Breast epithelium (tissue), 4 donors: Measurements from ENCODE around the gene TSSC4. TPM values are rescaled to one million over a fixed set of nuclear protein-coding genes. Genes with fewer than 3 reads are reported as not detected.

ENCODE experiments used
- DNase-seq, 2 donors: peaks; one replicate each; pipeline ENCODE4 v3.0.0-alpha.2; 2019; ENCODE audit warnings: low spot score in 2 of 2
- H3K27ac ChIP-seq, 2 donors: fragments of 200-600 bp; sonication (generic) in 1 of 2; one replicate each; pipeline ENCODE4 v1.5.1; 2016 to 2019; ENCODE audit warnings: mild to moderate bottlenecking in 1 of 2
- H3K27me3 ChIP-seq, 2 donors: fragments of 200-600 bp; sonication (generic) in 1 of 2; one replicate each; pipeline versions ENCODE4 v1.5.1 to v1.6.0; 2017 to 2019; ENCODE audit warnings: control low read depth in 1 of 2, mild to moderate bottlenecking in 1 of 2
- H3K36me3 ChIP-seq: fragments of 200-600 bp; one replicate; pipeline ENCODE4 v1.5.1; 2019
- H3K4me1 ChIP-seq, 2 donors: fragments of 200-600 bp; sonication (generic); one replicate each; pipeline ENCODE4 v1.5.1; 2016 to 2019; ENCODE audit warnings: control low read depth in 1 of 2
- H3K4me3 ChIP-seq, 3 donors: fragments of 200-600 bp; sonication (generic); 1 replicate in 2 of 3; 2 replicates in 1 of 3; pipeline ENCODE4 v1.5.1; 2016 to 2019; ENCODE audit warnings: mild to moderate bottlenecking in 3 of 3, moderate library complexity in 2 of 3
- H3K9me3 ChIP-seq, 2 donors: fragments of 200-600 bp; sonication (generic) in 1 of 2; one replicate each; pipeline ENCODE4 v1.5.1; 2016 to 2019; ENCODE audit warnings: control low read depth in 1 of 2
- CTCF ChIP-seq, 3 donors: fragments of 450-650 bp; IDR thresholded peaks; one replicate each; pipeline ENCODE4 v1.5.1; 2016 to 2017; ENCODE audit warnings: antibody characterized with exemption in 3 of 3, mild to moderate bottlenecking in 3 of 3, moderate library complexity in 3 of 3
- POLR2A ChIP-seq: fragments of 450-650 bp; IDR thresholded peaks from one replicate; pipeline ENCODE4 v1.6.1; 2016; ENCODE audit warnings: antibody characterized with exemption, mild to moderate bottlenecking, moderate library complexity
- POLR2AphosphoS5 ChIP-seq, 3 donors: sonication (generic); formaldehyde crosslinking; IDR thresholded peaks; one replicate each; pipeline ENCODE4 v1.6.1; 2017; ENCODE audit warnings: antibody characterized with exemption in 3 of 3
- intact Hi-C: fragments of 100-400 bp; cut with DNase I; formaldehyde crosslinking; loops from one replicate; pipeline ENCODE4 v1.15.1; 2023; ENCODE audit warnings: low total_unique reads
- total RNA-seq, 3 donors: library from RNA; depleted of rRNA; stranded (reverse); fragments of >200 nt; gene quantifications; one replicate each; pipeline ENCODE4 v1.1.0, GENCODE V29; 2016

Gene TSSC4
- total RNA-seq, 3 donors from 2014 or later: 36.8 to 44.9 (median 37.2) TPM

- no peak for DNase-seq
- Histone ChIP-seq H3K27ac (peak overlapping the region; percentile 97 to 99), H3K4me3 (peak overlapping the region; percentile 85 to 100 (median 100)), H3K9me3 (no peaks in the 10 kb centered on the region), H3K36me3 (peaks cover 10% of the 10 kb centered on the region), H3K27me3 (no peaks in the 10 kb centered on the region), H3K4me1 (peaks cover 7 to 10% of the 10 kb centered on the region in 2 donors)
- intact Hi-C loops: no loop called here
- TF ChIP-seq POLR2AphosphoS5 (IDR thresholded peaks at IDR 0.05) (no peak), POLR2A (no peak), CTCF (IDR thresholded peaks at IDR 0.05) (no peak)
These were observed 972 bp upstream of the TSSC4 start for GRCh38 chr11:2399488-2400068.

DNA sequence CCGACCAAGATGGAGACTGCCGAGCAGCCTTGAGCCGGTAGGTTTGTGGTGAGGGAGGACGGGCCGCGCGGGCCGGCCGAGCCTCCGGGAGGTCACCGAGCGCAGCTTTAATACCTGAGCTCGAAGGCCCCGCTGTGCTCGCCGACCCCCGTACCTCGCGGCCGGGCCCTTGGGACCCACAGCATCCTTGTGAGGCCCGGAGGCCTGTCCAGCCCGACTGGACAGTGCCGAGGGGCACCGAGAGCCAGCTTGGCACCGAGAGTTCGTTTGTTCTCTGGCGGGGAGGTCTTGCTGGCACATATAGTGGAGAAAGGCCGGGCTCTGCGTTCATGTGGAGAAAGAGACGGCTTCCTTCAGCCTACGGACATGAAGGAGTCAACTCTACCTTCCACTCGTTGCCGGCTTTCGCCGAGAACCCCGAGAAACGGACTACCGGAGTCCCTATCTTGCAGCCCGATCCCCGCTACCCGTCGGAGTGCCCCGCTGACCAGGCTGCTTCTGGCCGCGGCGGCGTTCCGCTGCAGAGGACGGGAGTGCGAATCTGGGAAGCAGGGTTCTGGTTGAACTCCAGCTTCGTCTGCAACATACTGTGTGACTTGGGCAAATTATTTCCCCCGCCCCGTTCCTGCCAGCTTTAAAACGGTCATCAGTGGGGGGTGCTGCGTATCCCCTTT lies 349 bp downstream of the TSSC4 start:
- no peaks in the 10 kb centered on the region for H3K9me3 ChIP-seq
- peak overlapping the region; percentile 88 to 99 for H3K27ac ChIP-seq
- no peak for DNase-seq
- peaks cover 10% of the 10 kb centered on the region for H3K36me3 ChIP-seq
- intact Hi-C loops: no loop called here
- H3K4me1 ChIP-seq: peaks cover 7 to 10% of the 10 kb centered on the region in 2 donors
- peak overlapping the region; percentile 85 to 100 (median 100) for H3K4me3 ChIP-seq
- H3K27me3 ChIP-seq: no peaks in the 10 kb centered on the region
- no peak for TF ChIP-seq POLR2A

DNA sequence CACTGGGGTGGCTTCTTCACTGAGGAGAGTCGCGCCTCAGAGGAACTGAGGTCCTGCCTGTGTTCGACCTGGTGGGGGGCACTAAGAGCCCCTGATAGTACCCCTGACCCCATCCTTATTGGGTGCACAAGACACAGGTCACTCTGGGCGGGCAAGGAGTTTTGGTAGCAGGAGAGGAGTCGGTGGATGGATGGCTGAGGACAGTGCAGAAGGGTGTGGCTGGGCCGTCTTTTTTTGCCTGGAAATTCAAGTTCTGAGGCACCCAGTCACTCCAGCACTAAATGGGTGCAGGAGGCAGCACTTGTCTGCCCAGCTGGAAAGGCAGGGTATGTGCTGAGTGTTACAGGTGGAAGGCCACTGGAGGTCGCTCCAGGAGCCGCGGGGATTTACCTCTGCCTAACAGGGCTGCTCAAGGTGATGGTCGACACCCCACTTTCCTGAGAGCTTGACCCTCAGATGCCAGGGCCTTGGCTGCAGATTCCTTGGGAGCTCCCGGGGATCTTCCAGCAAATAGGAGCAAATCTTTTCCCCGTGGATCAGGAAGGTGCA lies 960 bp downstream of the TSSC4 start:
- intact Hi-C loops: no loop called here
- Histone ChIP-seq H3K27ac (peak overlapping the region; percentile 88 to 99), H3K9me3 (no peaks in the 10 kb centered on the region), H3K4me3 (peak overlapping the region; percentile 85 to 100 (median 100)), H3K27me3 (no peaks in the 10 kb centered on the region), H3K4me1 (peaks cover 7 to 10% of the 10 kb centered on the region in 2 donors), H3K36me3 (peaks cover 10% of the 10 kb centered on the region)
- no peak for DNase-seq
- TF ChIP-seq POLR2A: no peak

- Histone ChIP-seq H3K27ac (no peak overlapping the region), H3K4me3 (peak overlapping the region in 1 of 3 donors; percentile 85), H3K27me3 (no peaks in the 10 kb centered on the region), H3K9me3 (no peaks in the 10 kb centered on the region), H3K36me3 (peaks cover 5% of the 10 kb centered on the region), H3K4me1 (peaks cover 7 to 10% of the 10 kb centered on the region in 2 donors)
- DNase-seq: no peak
- no peak for TF ChIP-seq CTCF (IDR thresholded peaks at IDR 0.05)
- no peak for TF ChIP-seq POLR2A
- TF ChIP-seq POLR2AphosphoS5 (IDR thresholded peaks at IDR 0.05): no peak
- intact Hi-C loops: no loop called here
These were observed 1.6 kb downstream of the TSSC4 start for GRCh38 chr11:2402106-2402505.

DNA sequence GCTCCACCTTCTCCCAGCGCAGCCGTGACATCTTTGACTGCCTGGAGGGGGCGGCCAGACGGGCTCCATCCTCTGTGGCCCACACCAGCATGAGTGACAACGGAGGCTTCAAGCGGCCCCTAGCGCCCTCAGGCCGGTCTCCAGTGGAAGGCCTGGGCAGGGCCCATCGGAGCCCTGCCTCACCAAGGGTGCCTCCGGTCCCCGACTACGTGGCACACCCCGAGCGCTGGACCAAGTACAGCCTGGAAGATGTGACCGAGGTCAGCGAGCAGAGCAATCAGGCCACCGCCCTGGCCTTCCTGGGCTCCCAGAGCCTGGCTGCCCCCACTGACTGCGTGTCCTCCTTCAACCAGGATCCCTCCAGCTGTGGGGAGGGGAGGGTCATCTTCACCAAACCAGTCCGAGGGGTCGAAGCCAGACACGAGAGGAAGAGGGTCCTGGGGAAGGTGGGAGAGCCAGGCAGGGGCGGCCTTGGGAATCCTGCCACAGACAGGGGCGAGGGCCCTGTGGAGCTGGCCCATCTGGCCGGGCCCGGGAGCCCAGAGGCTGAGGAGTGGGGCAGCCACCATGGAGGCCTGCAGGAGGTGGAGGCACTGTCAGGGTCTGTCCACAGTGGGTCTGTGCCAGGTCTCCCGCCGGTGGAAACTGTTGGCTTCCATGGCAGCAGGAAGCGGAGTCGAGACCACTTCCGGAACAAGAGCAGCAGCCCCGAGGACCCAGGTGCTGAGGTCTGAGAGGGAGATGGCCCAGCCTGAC lies 2.5 kb downstream of the TSSC4 start:
- TF ChIP-seq POLR2AphosphoS5 (IDR thresholded peaks at IDR 0.05) (no peak), POLR2A (no peak), CTCF (IDR thresholded peaks at IDR 0.05) (no peak)
- intact Hi-C loops: no loop called here
- no peak overlapping the region for H3K4me3 ChIP-seq
- H3K9me3 ChIP-seq: no peaks in the 10 kb centered on the region
- H3K27me3 ChIP-seq: no peaks in the 10 kb centered on the region
- H3K4me1 ChIP-seq: peaks cover 7 to 10% of the 10 kb centered on the region in 2 donors
- peaks cover 5% of the 10 kb centered on the region for H3K36me3 ChIP-seq
- no peak overlapping the region for H3K27ac ChIP-seq
- no peak for DNase-seq
